ENCODE data around the gene MBD3.
A peak's percentile ranks its signal among the peaks of the same experiment; 100 is the strongest.

- TF ChIP-seq, protein P1, sequence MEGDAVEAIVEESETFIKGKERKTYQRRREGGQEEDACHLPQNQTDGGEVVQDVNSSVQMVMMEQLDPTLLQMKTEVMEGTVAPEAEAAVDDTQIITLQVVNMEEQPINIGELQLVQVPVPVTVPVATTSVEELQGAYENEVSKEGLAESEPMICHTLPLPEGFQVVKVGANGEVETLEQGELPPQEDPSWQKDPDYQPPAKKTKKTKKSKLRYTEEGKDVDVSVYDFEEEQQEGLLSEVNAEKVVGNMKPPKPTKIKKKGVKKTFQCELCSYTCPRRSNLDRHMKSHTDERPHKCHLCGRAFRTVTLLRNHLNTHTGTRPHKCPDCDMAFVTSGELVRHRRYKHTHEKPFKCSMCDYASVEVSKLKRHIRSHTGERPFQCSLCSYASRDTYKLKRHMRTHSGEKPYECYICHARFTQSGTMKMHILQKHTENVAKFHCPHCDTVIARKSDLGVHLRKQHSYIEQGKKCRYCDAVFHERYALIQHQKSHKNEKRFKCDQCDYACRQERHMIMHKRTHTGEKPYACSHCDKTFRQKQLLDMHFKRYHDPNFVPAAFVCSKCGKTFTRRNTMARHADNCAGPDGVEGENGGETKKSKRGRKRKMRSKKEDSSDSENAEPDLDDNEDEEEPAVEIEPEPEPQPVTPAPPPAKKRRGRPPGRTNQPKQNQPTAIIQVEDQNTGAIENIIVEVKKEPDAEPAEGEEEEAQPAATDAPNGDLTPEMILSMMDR (IDR thresholded peaks at IDR 0.05 in 8 of 11, conservative IDR thresholded peaks at IDR 0.05 in 3 of 11): no peak
- TF ChIP-seq POLR2A (IDR thresholded peaks at IDR 0.05) (no peak), POLR2AphosphoS5 (IDR thresholded peaks at IDR 0.05) (peak in 1 of 3 donors; percentile 22)
These were observed 36.7 kb upstream of the MBD3 start for GRCh38 chr19:1629256-1629808.

Measured in spleen (tissue), 7 donors.